NCI-H82 treated with DMSO at 0.1 percent for 48 hours (cell line): ENCODE results near the gene PXDN.
"Not testable (repeated sequence)": the region's sequence is repeated elsewhere in the genome, so short reads cannot be mapped to it uniquely, and the experiment has no call there.

Experiments
- DNase-seq: peaks from one replicate; lab custom pipeline; 2025; ENCODE audit not compliant: unreplicated experiment; lab: John Stamatoyannopoulos, UW

PXDN gene

GRCh38 chr2:1724351-1724750 lies 20.0 kb downstream of the PXDN start:
- DNase-seq: not testable (repeated sequence)

- DNase-seq: no peak
Observed at GRCh38 chr2:1723397-1724042, 20.8 kb downstream of the PXDN start.

- no peak for DNase-seq
Observed at GRCh38 chr2:1722692-1723091, 21.6 kb downstream of the PXDN start.

GRCh38 chr2:1721706-1722646 lies 22.3 kb downstream of the PXDN start:
- DNase-seq: no peak

GRCh38 chr2:1718339-1719220 lies 25.7 kb downstream of the PXDN start:
- DNase-seq: no peak

GRCh38 chr2:1717113-1717512 lies 27.2 kb downstream of the PXDN start:
- no peak for DNase-seq

GRCh38 chr2:1716441-1716840 lies 27.9 kb downstream of the PXDN start:
- DNase-seq: no peak

- not testable (repeated sequence) for DNase-seq
Observed at GRCh38 chr2:1716014-1716305, 28.4 kb downstream of the PXDN start.

- DNase-seq: no peak
Observed at GRCh38 chr2:1715184-1716013, 28.9 kb downstream of the PXDN start.

- no peak for DNase-seq
Observed at GRCh38 chr2:1714291-1715064, 29.8 kb downstream of the PXDN start.

- DNase-seq: no peak
Observed at GRCh38 chr2:1713839-1714236, 30.5 kb downstream of the PXDN start.

GRCh38 chr2:1713142-1713838 lies 31.0 kb downstream of the PXDN start:
- no peak for DNase-seq

GRCh38 chr2:1709946-1710560 lies 34.3 kb downstream of the PXDN start:
- no peak for DNase-seq

- no peak for DNase-seq
Observed at GRCh38 chr2:1709335-1709605, 35.0 kb downstream of the PXDN start.

GRCh38 chr2:1708476-1709334 lies 35.6 kb downstream of the PXDN start:
- no peak for DNase-seq

- no peak for DNase-seq
Observed at GRCh38 chr2:1707771-1708418, 36.4 kb downstream of the PXDN start.

- DNase-seq: not testable (repeated sequence)
Observed at GRCh38 chr2:1706089-1706841, 38.0 kb downstream of the PXDN start.
